ENCODE data around the gene NOXRED1.

The NOXRED1 gene

GRCh38 chr14:77369285-77369684 is 54.0 kb downstream of the NOXRED1 start:
- no peak overlapping the region for H3K27ac ChIP-seq (ENCODE audit: low read depth, low read length)
- DNase-seq, result no peak
- H3K18ac ChIP-seq (ENCODE audit: low read length), result no peak overlapping the region
- H4K5ac ChIP-seq (ENCODE audit: low read length), result no peak overlapping the region
- no peak overlapping the region for H3K56ac ChIP-seq (ENCODE audit: low read length)
- H3K4me1 ChIP-seq (ENCODE audit: control insufficient read depth, low read depth, low read length), result no peaks in the 10 kb centered on the region
- H3K27me3 ChIP-seq (ENCODE audit: insufficient read depth, low read length, poor library complexity), result no peaks in the 10 kb centered on the region
- H2BK120ac ChIP-seq (ENCODE audit: low read depth, low read length), result no peak overlapping the region
- H2BK15ac ChIP-seq (replicated peaks; ENCODE audit: low read depth), result no peak overlapping the region
- H3K4me3 ChIP-seq (ENCODE audit: low read length), result no peak overlapping the region
- no peak overlapping the region for H3K4ac ChIP-seq (ENCODE audit: low read depth, low read length)
- no peaks in the 10 kb centered on the region for H3K36me3 ChIP-seq (ENCODE audit: control insufficient read depth, insufficient read depth, low read length)
- no CpG with 5 or more reads among the region's 1 CpG for WGBS (ENCODE audit: extremely low coverage, insufficient coverage, low lambda C conversion rate)
- no peak overlapping the region for H2AK5ac ChIP-seq (ENCODE audit: low read length)
- no peak overlapping the region for H4K8ac ChIP-seq (ENCODE audit: low read depth, low read length)
- no peak overlapping the region for H3K9ac ChIP-seq (ENCODE audit: low read length)
- H3K23ac ChIP-seq (ENCODE audit: low read length), result no peak overlapping the region
- no peak overlapping the region for H2BK5ac ChIP-seq (ENCODE audit: low read length)
- no peak overlapping the region for H3K4me2 ChIP-seq (ENCODE audit: low read length)
- H3K79me2 ChIP-seq (ENCODE audit: control insufficient read depth, insufficient read depth, low read length), result no peaks in the 10 kb centered on the region
- H3K79me1 ChIP-seq (ENCODE audit: low read length), result no peaks in the 10 kb centered on the region

- no peak overlapping the region for H4K5ac ChIP-seq (ENCODE audit: low read length)
- no peak overlapping the region for H2BK5ac ChIP-seq (ENCODE audit: low read length)
- no peaks in the 10 kb centered on the region for H3K4me1 ChIP-seq (ENCODE audit: control insufficient read depth, low read depth, low read length)
- H3K4me3 ChIP-seq (ENCODE audit: low read length), result no peak overlapping the region
- no peak overlapping the region for H2AK5ac ChIP-seq (ENCODE audit: low read length)
- no peak overlapping the region for H4K8ac ChIP-seq (ENCODE audit: low read depth, low read length)
- no peaks in the 10 kb centered on the region for H3K79me2 ChIP-seq (ENCODE audit: control insufficient read depth, insufficient read depth, low read length)
- DNase-seq, result no peak
- no CpG with 5 or more reads among the region's 3 CpGs for WGBS (ENCODE audit: extremely low coverage, insufficient coverage, low lambda C conversion rate)
- H3K79me1 ChIP-seq (ENCODE audit: low read length), result no peaks in the 10 kb centered on the region
- H3K36me3 ChIP-seq (ENCODE audit: control insufficient read depth, insufficient read depth, low read length), result no peaks in the 10 kb centered on the region
- no peak overlapping the region for H3K4me2 ChIP-seq (ENCODE audit: low read length)
- no peak overlapping the region for H3K56ac ChIP-seq (ENCODE audit: low read length)
- H3K4ac ChIP-seq (ENCODE audit: low read depth, low read length), result no peak overlapping the region
- H3K27me3 ChIP-seq (ENCODE audit: insufficient read depth, low read length, poor library complexity), result no peaks in the 10 kb centered on the region
- no peak overlapping the region for H3K27ac ChIP-seq (ENCODE audit: low read depth, low read length)
- no peak overlapping the region for H3K9ac ChIP-seq (ENCODE audit: low read length)
- H2BK15ac ChIP-seq (replicated peaks; ENCODE audit: low read depth), result no peak overlapping the region
- no peak overlapping the region for H3K23ac ChIP-seq (ENCODE audit: low read length)
- no peak overlapping the region for H3K18ac ChIP-seq (ENCODE audit: low read length)
- H2BK120ac ChIP-seq (ENCODE audit: low read depth, low read length), result no peak overlapping the region
Measured at GRCh38 chr14:77364146-77364545, 59.2 kb downstream of the NOXRED1 start.

DNA sequence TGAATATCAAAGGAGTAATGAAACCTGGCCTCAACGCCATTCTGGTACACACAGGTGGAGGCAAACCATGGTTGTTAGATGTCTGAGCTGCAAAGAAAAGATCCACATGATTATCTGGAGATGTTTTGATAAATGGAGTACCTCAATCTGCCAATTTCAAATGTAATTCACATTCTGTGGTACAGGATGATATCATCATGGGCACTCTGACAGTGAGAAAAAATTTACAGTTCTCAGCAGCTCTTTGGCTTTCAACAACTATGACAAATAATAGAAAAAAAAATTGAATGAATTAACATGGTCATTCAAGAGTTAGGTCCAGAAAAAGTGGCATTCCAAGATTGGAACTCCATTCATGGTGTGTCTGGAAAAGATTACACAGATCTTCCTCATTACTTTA is 63.7 kb downstream of the NOXRED1 start:
- no peak overlapping the region for H3K4me3 ChIP-seq (ENCODE audit: low read length)
- H3K9ac ChIP-seq (ENCODE audit: low read length), result no peak overlapping the region
- no peak for DNase-seq
- no peak overlapping the region for H3K18ac ChIP-seq (ENCODE audit: low read length)
- no peaks in the 10 kb centered on the region for H3K4me1 ChIP-seq (ENCODE audit: control insufficient read depth, low read depth, low read length)
- no peak overlapping the region for H3K23ac ChIP-seq (ENCODE audit: low read length)
- no peaks in the 10 kb centered on the region for H3K79me1 ChIP-seq (ENCODE audit: low read length)
- no CpG with 5 or more reads among the region's 1 CpG for WGBS (ENCODE audit: extremely low coverage, insufficient coverage, low lambda C conversion rate)
- H3K36me3 ChIP-seq (ENCODE audit: control insufficient read depth, insufficient read depth, low read length), result no peaks in the 10 kb centered on the region
- no peak overlapping the region for H4K5ac ChIP-seq (ENCODE audit: low read length)
- no peaks in the 10 kb centered on the region for H3K79me2 ChIP-seq (ENCODE audit: control insufficient read depth, insufficient read depth, low read length)
- H3K56ac ChIP-seq (ENCODE audit: low read length), result no peak overlapping the region
- H3K4ac ChIP-seq (ENCODE audit: low read depth, low read length), result no peak overlapping the region
- no peak overlapping the region for H4K8ac ChIP-seq (ENCODE audit: low read depth, low read length)
- no peaks in the 10 kb centered on the region for H3K27me3 ChIP-seq (ENCODE audit: insufficient read depth, low read length, poor library complexity)
- H2BK120ac ChIP-seq (ENCODE audit: low read depth, low read length), result no peak overlapping the region
- no peak overlapping the region for H2BK5ac ChIP-seq (ENCODE audit: low read length)
- H2AK5ac ChIP-seq (ENCODE audit: low read length), result no peak overlapping the region
- H3K27ac ChIP-seq (ENCODE audit: low read depth, low read length), result no peak overlapping the region
- H2BK15ac ChIP-seq (replicated peaks; ENCODE audit: low read depth), result no peak overlapping the region
- no peak overlapping the region for H3K4me2 ChIP-seq (ENCODE audit: low read length)

- no peak overlapping the region for H3K23ac ChIP-seq (ENCODE audit: low read length)
- no peak overlapping the region for H3K56ac ChIP-seq (ENCODE audit: low read length)
- no peak for DNase-seq
- H4K5ac ChIP-seq (ENCODE audit: low read length), result no peak overlapping the region
- H3K4me2 ChIP-seq (ENCODE audit: low read length), result no peak overlapping the region
- H4K8ac ChIP-seq (ENCODE audit: low read depth, low read length), result no peak overlapping the region
- no peaks in the 10 kb centered on the region for H3K27me3 ChIP-seq (ENCODE audit: insufficient read depth, low read length, poor library complexity)
- no peak overlapping the region for H2BK5ac ChIP-seq (ENCODE audit: low read length)
- no peak overlapping the region for H3K9ac ChIP-seq (ENCODE audit: low read length)
- no peak overlapping the region for H3K4me3 ChIP-seq (ENCODE audit: low read length)
- no peak overlapping the region for H3K27ac ChIP-seq (ENCODE audit: low read depth, low read length)
- no peaks in the 10 kb centered on the region for H3K79me2 ChIP-seq (ENCODE audit: control insufficient read depth, insufficient read depth, low read length)
- no peak overlapping the region for H2BK15ac ChIP-seq (replicated peaks; ENCODE audit: low read depth)
- no peak overlapping the region for H2AK5ac ChIP-seq (ENCODE audit: low read length)
- H3K4ac ChIP-seq (ENCODE audit: low read depth, low read length), result no peak overlapping the region
- no peaks in the 10 kb centered on the region for H3K79me1 ChIP-seq (ENCODE audit: low read length)
- no peaks in the 10 kb centered on the region for H3K36me3 ChIP-seq (ENCODE audit: control insufficient read depth, insufficient read depth, low read length)
- WGBS (ENCODE audit: extremely low coverage, insufficient coverage, low lambda C conversion rate), result no CpG with 5 or more reads among the region's 4 CpGs
- no peak overlapping the region for H2BK120ac ChIP-seq (ENCODE audit: low read depth, low read length)
- H3K4me1 ChIP-seq (ENCODE audit: control insufficient read depth, low read depth, low read length), result no peaks in the 10 kb centered on the region
- H3K18ac ChIP-seq (ENCODE audit: low read length), result no peak overlapping the region
Measured at GRCh38 chr14:77356899-77357298, 66.4 kb downstream of the NOXRED1 start.

- Histone ChIP-seq H3K9ac (ENCODE audit: low read length) (no peak overlapping the region), H2BK5ac (ENCODE audit: low read length) (no peak overlapping the region), H3K4me3 (ENCODE audit: low read length) (no peak overlapping the region), H2BK15ac (replicated peaks; ENCODE audit: low read depth) (no peak overlapping the region), H3K56ac (ENCODE audit: low read length) (no peak overlapping the region), H3K4me2 (ENCODE audit: low read length) (no peak overlapping the region), H3K79me1 (ENCODE audit: low read length) (no peaks in the 10 kb centered on the region), H3K4ac (ENCODE audit: low read depth, low read length) (no peak overlapping the region), H3K79me2 (ENCODE audit: control insufficient read depth, insufficient read depth, low read length) (no peaks in the 10 kb centered on the region), H3K27ac (ENCODE audit: low read depth, low read length) (no peak overlapping the region), H3K23ac (ENCODE audit: low read length) (no peak overlapping the region), H4K8ac (ENCODE audit: low read depth, low read length) (no peak overlapping the region), H2BK120ac (ENCODE audit: low read depth, low read length) (no peak overlapping the region), H4K5ac (ENCODE audit: low read length) (no peak overlapping the region), H3K36me3 (ENCODE audit: control insufficient read depth, insufficient read depth, low read length) (no peaks in the 10 kb centered on the region), H3K4me1 (ENCODE audit: control insufficient read depth, low read depth, low read length) (no peaks in the 10 kb centered on the region), H2AK5ac (ENCODE audit: low read length) (no peak overlapping the region), H3K27me3 (ENCODE audit: insufficient read depth, low read length, poor library complexity) (no peaks in the 10 kb centered on the region), H3K18ac (ENCODE audit: low read length) (no peak overlapping the region)
- no peak for DNase-seq
- no CpG with 5 or more reads among the region's 4 CpGs for WGBS (ENCODE audit: extremely low coverage, insufficient coverage, low lambda C conversion rate)
Measured at GRCh38 chr14:77355811-77356210, 67.5 kb downstream of the NOXRED1 start.

- Histone ChIP-seq H3K4me1 (ENCODE audit: control insufficient read depth, low read depth, low read length) (no peaks in the 10 kb centered on the region), H3K36me3 (ENCODE audit: control insufficient read depth, insufficient read depth, low read length) (no peaks in the 10 kb centered on the region), H3K9ac (ENCODE audit: low read length) (no peak overlapping the region), H2AK5ac (ENCODE audit: low read length) (no peak overlapping the region), H3K4me3 (ENCODE audit: low read length) (no peak overlapping the region), H2BK120ac (ENCODE audit: low read depth, low read length) (no peak overlapping the region), H3K56ac (ENCODE audit: low read length) (no peak overlapping the region), H4K5ac (ENCODE audit: low read length) (no peak overlapping the region), H3K79me1 (ENCODE audit: low read length) (no peaks in the 10 kb centered on the region), H4K8ac (ENCODE audit: low read depth, low read length) (no peak overlapping the region), H3K23ac (ENCODE audit: low read length) (no peak overlapping the region), H2BK15ac (replicated peaks; ENCODE audit: low read depth) (no peak overlapping the region), H3K4ac (ENCODE audit: low read depth, low read length) (no peak overlapping the region), H3K27me3 (ENCODE audit: insufficient read depth, low read length, poor library complexity) (no peaks in the 10 kb centered on the region), H3K18ac (ENCODE audit: low read length) (no peak overlapping the region), H3K79me2 (ENCODE audit: control insufficient read depth, insufficient read depth, low read length) (no peaks in the 10 kb centered on the region), H2BK5ac (ENCODE audit: low read length) (no peak overlapping the region), H3K27ac (ENCODE audit: low read depth, low read length) (no peak overlapping the region), H3K4me2 (ENCODE audit: low read length) (no peak overlapping the region)
- DNase-seq, result no peak
- WGBS (ENCODE audit: extremely low coverage, insufficient coverage, low lambda C conversion rate), result no CpG with 5 or more reads among the region's 5 CpGs
Measured at GRCh38 chr14:77353469-77354141, 69.7 kb downstream of the NOXRED1 start.

Measured in mesendoderm (in vitro differentiated cells).